Measurements from ENCODE around the gene CLCNKB.

DNA sequence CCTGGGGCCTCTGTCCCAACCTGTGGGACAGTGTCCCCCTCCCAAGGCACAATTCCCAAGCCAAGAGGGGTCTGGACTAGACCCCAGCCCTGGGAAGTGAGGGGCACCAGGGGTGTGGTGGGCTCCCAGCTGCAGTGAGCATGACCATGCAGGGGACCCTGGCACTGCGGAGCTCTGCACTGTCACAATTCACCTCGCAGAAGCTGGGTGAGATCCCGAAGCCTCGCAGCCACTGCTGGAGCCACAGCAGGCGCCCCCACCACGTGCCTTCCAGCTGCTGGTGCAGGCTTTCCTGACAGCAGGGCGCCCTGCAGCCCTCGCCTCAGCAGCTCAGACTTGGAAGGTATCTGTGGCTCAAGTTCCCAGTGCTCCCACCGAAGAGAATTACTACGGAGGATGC lies 49.5 kb upstream of the CLCNKB start:
- TF ChIP-seq, protein P1, sequence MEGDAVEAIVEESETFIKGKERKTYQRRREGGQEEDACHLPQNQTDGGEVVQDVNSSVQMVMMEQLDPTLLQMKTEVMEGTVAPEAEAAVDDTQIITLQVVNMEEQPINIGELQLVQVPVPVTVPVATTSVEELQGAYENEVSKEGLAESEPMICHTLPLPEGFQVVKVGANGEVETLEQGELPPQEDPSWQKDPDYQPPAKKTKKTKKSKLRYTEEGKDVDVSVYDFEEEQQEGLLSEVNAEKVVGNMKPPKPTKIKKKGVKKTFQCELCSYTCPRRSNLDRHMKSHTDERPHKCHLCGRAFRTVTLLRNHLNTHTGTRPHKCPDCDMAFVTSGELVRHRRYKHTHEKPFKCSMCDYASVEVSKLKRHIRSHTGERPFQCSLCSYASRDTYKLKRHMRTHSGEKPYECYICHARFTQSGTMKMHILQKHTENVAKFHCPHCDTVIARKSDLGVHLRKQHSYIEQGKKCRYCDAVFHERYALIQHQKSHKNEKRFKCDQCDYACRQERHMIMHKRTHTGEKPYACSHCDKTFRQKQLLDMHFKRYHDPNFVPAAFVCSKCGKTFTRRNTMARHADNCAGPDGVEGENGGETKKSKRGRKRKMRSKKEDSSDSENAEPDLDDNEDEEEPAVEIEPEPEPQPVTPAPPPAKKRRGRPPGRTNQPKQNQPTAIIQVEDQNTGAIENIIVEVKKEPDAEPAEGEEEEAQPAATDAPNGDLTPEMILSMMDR (IDR thresholded peaks at IDR 0.05; ENCODE audit: low read depth, low read length, poor library complexity, severe bottlenecking), result no peak
- no peak for TF ChIP-seq EZH2phosphoT487 (IDR thresholded peaks at IDR 0.05; ENCODE audit: borderline replicate concordance, low read length)

All from DOHH2 (cell line).